ENCODE results near the gene TMEM132D.

DNA sequence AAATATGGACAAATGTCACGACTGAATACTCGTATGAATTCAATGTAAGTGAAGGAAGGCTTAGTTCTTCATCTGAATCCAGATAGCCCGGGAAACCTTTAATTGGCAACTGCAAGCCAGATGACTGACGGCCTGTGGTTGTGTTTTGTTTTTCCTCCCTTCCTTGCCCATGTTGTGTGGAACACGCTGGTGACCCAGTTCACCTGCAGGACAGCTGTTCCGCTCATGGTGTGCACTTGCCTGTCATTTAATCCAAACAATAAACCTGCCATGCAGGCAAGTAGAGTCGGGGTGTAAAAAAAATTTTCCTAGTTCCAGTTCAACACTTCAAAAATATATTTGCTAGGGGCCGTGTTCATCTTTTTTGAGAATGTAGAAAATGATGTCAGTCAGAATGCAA lies 88.0 kb downstream of the TMEM132D start:
- TF ChIP-seq, protein P1, sequence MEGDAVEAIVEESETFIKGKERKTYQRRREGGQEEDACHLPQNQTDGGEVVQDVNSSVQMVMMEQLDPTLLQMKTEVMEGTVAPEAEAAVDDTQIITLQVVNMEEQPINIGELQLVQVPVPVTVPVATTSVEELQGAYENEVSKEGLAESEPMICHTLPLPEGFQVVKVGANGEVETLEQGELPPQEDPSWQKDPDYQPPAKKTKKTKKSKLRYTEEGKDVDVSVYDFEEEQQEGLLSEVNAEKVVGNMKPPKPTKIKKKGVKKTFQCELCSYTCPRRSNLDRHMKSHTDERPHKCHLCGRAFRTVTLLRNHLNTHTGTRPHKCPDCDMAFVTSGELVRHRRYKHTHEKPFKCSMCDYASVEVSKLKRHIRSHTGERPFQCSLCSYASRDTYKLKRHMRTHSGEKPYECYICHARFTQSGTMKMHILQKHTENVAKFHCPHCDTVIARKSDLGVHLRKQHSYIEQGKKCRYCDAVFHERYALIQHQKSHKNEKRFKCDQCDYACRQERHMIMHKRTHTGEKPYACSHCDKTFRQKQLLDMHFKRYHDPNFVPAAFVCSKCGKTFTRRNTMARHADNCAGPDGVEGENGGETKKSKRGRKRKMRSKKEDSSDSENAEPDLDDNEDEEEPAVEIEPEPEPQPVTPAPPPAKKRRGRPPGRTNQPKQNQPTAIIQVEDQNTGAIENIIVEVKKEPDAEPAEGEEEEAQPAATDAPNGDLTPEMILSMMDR (conservative IDR thresholded peaks at IDR 0.05; ENCODE audit: low read length), result no peak
- TF ChIP-seq EZH2phosphoT487 (IDR thresholded peaks at IDR 0.05; ENCODE audit: borderline replicate concordance, low read depth, low read length), result no peak

Data from OCI-LY7 (cell line).